GM19438 (cell line): ENCODE data around the gene HPS1.

ENCODE experiments used
- ATAC-seq: cut with Tn5 transposase; IDR thresholded peaks from one replicate; pipeline ENCODE4 v1.9.1; 2021; ENCODE audit warnings: low read depth; ENCODE audit not compliant: unreplicated experiment

Gene HPS1

GRCh38 chr10:98446661-98447221 lies at the start of gene HPS1:
Gene HPS1 (minus strand): TSS chr10:98446935. CDS start chr10:98443240, 3,695 bp downstream.
- peak; percentile 89 for ATAC-seq

DNA sequence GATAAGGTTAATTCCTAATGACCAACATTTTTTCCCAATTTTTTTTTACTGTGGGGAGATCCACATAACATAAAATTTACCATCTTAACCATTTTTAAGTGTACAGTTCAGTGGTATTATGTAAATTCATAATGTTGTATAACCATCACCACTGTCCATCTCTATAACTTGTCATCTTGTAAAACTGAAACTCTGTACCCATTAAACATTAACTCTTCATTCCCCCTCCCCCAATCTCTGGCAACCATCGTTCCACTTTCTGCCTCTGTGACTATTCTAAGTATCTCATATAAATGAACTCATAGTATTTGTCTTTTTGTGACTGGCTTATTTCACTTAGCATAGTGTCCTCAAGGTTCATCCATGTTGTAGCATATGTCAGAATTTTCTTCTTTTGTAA lies 46.0 kb upstream of the HPS1 start:
- peak; percentile 81 for ATAC-seq

GRCh38 chr10:98489561-98490481 lies 43.1 kb upstream of the HPS1 start:
- ATAC-seq = no peak

DNA sequence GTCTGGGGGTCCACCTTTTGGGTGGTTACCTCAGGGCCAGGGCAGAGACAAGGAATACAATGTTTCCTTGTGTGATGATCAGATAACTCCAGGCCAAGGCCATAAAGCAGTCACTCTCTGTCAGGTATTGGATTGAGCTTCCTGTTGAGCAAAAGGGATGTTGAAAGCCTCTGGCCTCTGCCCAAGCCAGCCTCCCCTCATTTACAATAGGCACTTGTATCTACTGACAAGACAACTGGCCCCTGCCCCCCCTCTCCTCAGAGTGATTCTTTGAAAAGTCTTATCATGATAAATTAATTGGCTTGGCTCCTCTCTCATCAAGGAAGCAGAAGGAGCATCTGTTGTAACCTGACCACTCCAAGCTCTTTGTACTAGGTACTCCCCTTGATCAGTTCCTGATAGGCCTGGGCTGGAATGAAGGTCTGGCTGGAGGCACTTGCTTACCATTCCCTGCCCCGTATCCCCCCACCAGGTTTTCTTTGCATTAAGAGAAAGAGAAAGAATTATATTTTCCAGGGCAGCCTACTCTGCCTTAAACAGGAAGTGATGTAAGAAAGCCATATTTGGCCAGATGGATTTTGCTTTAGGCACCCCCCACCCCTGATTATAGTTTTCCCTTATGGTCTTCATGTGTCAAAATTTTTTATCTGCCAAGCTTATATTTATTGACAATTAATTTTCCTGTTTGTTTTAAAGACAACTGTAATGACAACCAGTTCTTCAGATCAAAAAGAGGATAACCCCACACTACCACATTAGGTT lies 42.1 kb upstream of the HPS1 start:
- ATAC-seq = no peak

DNA sequence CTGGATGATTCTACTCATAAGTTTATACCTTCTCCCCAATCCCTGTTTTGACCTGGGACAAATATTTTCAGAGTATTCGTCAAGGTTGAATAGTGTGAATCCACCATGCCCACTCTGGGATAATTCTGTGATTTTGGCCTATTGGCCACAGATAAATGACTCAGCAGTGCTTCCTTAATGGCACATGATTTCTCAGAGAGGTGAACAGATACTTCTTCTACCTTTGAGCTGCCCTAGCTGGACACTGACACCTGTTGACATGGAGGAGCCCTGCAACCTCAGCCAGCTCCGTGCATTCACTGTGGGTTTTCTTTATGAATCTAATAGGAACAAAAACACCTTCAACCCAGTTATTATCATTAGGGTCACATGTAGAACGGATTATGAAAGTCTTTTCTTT lies 40.9 kb upstream of the HPS1 start:
- no peak for ATAC-seq

DNA sequence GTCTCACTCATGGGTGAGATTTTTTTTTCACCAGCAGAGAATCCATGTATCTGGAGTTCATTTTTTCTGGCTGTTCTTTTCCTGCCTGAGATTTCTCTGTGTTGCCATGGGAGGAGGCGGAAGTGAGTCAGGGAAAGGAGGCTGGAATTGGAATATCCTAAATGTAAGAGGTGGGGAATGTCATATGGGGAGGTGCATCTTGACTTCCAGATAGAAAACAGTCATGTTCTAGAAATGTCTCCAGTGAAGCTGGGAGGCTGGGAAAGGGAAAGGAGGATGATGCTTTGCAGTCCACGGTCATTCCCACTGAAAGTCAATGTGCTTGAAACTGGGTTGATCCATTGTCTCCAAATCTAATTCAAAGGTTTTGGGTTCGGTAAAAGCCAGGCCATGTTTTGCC lies 39.7 kb upstream of the HPS1 start:
- no peak for ATAC-seq

DNA sequence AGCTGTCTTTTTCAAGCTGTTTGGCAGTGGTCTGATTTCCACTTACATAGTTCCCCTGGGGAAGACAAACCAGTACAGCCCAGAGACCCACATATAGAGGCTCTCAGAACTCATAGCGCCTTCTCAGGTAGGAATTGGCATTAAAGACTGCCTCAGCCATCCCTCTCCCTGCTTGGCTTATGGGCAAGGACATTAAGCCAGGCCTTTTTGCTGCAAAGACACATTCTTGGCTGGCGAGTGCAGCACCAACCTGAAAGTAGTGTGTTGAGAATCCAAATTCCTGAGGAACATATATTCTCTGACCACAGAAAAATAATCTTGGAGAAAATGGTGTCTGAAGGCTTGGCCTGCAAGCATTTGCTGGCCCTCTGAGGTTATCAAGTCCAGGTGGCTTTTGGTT lies 39.2 kb upstream of the HPS1 start:
- no peak for ATAC-seq

DNA sequence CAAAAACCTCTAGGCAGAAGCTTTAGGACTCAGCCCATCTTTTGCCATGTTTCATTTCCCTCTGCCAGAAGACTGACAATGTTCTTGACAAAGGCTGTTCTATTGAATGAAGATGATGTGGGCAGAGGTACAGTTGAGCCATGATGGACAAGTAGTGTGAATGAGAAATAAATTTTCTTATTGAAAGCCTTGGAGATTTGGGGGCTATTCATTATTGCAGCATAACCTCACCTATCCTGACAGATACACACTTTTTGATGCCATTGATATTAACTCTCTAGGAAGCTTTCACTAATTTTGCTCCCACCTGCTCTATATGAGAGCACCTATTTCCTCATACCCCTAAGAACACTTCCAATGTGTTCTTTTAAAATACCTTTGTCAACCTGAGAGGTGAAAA lies 36.9 kb upstream of the HPS1 start:
- no peak for ATAC-seq

DNA sequence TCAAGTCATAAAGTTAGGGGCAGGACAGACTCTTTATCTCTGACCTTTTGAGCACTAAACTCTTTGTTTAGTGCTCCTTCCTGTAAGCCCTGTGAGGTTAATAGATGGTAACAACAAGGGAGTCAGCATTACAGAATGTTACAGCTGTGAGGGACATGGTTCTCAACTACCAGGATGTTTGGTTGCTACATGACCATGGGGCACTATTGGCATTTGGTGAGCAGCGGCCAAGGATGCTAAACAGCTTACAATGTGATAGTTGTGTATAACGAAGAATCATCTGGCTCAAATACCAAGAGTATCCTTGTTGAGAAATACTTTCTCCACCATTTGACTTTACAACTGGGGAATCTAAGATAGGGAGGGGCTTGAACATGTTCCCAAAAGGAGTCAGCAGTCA lies 35.4 kb upstream of the HPS1 start:
- no peak for ATAC-seq

DNA sequence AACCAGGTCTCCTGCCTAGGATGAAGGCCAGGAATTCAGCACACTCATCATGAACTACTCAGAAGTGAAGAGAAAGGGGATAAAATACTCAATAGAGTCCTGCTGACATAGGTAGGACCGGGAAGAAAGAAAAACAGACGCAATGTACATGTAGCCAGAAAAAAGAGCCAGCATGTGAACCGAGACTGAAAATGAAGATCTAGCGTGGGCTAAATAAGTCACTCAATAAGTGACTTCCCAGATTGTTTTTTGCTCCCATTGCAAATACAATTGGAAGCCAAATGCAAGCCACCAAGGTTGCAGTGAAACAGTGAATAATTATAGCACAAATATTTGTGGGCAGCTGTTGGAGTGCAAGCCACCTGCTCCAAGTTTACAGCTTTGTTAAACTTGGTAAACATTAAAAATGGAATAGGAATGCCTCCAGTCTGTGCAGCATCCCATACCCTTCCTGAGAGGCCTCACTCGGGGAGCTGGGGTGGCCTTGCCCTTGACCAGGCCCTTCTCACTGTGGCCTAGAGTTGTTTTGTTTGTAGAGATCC lies 34.7 kb upstream of the HPS1 start:
- ATAC-seq = no peak

- ATAC-seq = no peak
These were observed 31.9 kb upstream of the HPS1 start for GRCh38 chr10:98478430-98479222.

- no peak for ATAC-seq
These were observed 31.1 kb upstream of the HPS1 start for GRCh38 chr10:98477861-98478260.

- peak; percentile 83 for ATAC-seq
These were observed 27.9 kb upstream of the HPS1 start for GRCh38 chr10:98474628-98475027.

GRCh38 chr10:98472196-98472595 lies 25.5 kb upstream of the HPS1 start:
- no peak for ATAC-seq

DNA sequence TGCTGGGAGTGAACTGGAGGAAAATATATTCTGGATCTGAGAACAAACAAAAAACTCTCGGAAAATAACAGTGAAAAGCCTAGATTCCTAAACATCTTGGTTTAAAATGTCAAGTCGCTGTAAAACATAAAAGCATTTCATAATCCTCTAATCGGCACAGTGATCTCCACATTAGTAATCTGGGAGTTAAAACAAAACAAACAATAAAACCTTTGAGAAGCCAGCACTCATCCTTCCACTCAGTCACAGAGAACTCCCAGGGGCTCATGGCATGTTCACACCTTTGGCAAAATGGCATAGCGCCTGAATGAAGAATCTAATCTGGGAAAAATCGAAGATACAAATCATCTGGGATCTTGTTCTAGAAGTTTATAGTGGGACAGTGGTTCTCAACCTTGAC lies 24.1 kb upstream of the HPS1 start:
- ATAC-seq = no peak

- ATAC-seq = no peak
These were observed 22.5 kb upstream of the HPS1 start for GRCh38 chr10:98469001-98469931.

DNA sequence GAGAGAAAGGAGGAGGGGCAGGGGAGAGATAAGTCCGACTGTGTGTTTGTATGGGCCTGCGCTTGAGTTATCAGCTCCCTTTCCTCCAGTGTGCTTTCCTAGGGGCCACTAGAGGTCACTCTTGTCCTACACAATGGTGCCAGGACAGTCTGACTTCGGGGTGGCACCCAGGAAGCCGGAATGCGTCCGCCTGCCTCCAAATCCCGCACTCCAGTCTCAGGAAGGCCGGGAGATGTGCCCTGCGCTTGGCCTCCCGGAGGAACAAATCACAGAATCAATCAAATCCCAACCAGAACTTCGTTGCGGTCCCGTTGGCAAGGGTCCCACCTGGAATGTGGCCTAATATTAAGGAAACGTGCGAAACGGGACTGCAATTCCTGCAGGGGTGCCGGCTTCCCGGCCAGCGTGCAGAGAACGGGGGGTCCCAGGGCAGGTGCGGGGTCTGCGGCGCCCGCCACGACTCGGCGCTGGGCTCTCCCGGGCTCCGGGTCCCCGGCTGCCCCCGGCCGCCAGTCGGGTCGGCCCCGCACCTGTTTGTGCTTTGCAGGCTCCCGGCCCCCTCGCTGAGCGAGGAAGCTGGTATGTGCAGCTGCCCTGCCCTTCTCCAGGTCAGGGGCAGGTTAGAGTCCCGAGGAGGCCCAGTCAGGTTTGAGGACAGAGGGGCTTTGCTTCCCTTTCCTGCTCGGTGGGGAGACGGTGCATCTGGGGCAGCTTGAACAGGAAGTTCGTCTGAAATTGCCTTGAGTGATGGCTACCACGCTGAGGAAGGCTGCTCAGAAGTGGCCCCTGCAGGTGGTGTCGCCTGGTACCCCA lies 21.0 kb upstream of the HPS1 start:
- peak; percentile 93 for ATAC-seq

GRCh38 chr10:98466861-98467505 lies 20.2 kb upstream of the HPS1 start:
- no peak for ATAC-seq
